Kidney (tissue), 14 donors: Measurements from ENCODE around the gene BPIFA1. TPM values are rescaled to one million over a fixed set of nuclear protein-coding genes. Genes with fewer than 3 reads are reported as not detected.

Source experiments
- DNase-seq, 5 donors: peaks; one replicate each; pipeline ENCODE4 v3.0.0-alpha.2; 2013 to 2020
- FAIRE-seq: peaks from 2 replicates; lab custom pipeline; 2012; peaks lifted over from hg19 to GRCh38; lab: Jason Lieb, UNC
- H3K27ac ChIP-seq, 2 donors: one replicate each; pipeline ENCODE4 v1.7.0; 2013; ENCODE audit warnings: low read depth in 2 of 2, low read length in 2 of 2, inconsistent platforms in 1 of 2
- H3K27me3 ChIP-seq: one replicate; pipeline ENCODE4 v1.7.1; 2013; ENCODE audit warnings: low read length, inconsistent platforms; ENCODE audit not compliant: control insufficient read depth, insufficient read depth
- H3K36me3 ChIP-seq, 3 donors: one replicate each; pipeline versions ENCODE4 v1.7.0 to v1.7.1; 2013; ENCODE audit warnings: low read length in 3 of 3, control low read depth in 1 of 3, inconsistent platforms in 1 of 3; ENCODE audit not compliant: insufficient read depth in 3 of 3, control insufficient read depth in 2 of 3
- H3K4me1 ChIP-seq, 3 donors: one replicate each; pipeline versions ENCODE4 v1.7.0 to v1.7.1; 2013; ENCODE audit warnings: low read length in 3 of 3, inconsistent platforms in 1 of 3, low read depth in 1 of 3; ENCODE audit not compliant: control insufficient read depth in 2 of 3, insufficient read depth in 2 of 3
- H3K4me3 ChIP-seq, 3 donors: one replicate each; pipeline versions ENCODE4 v1.7.0 to v1.8.1; 2013; ENCODE audit warnings: low read length in 3 of 3, control low read depth in 1 of 3, inconsistent platforms in 1 of 3
- H3K9ac ChIP-seq, 3 donors: one replicate each; pipeline versions ENCODE4 v1.7.0 to v1.7.1; 2013; ENCODE audit warnings: low read length in 3 of 3, control low read depth in 1 of 3, inconsistent platforms in 1 of 3
- H3K9me3 ChIP-seq, 3 donors: one replicate each; pipeline versions ENCODE4 v1.7.0 to v1.7.1; 2013; ENCODE audit warnings: low read length in 3 of 3, control low read depth in 1 of 3, inconsistent platforms in 1 of 3; ENCODE audit not compliant: control insufficient read depth in 2 of 3, insufficient read depth in 1 of 3
- intact Hi-C: fragments of 100-400 bp; cut with DNase I; formaldehyde crosslinking; loops from one replicate; pipeline ENCODE4 v1.11.1; 2022
- polyA plus RNA-seq: library from polyadenylated mRNA; stranded (reverse); fragments of 350-450 nt; fragmentation: Illumina TruSeq; extraction: RNeasy Lipid Tissue Mini Kit (QIAGEN cat#74804); gene quantifications from one replicate; pipeline ENCODE4 v1.2.3, GENCODE V29; 2014; ENCODE audit warnings: low read depth, low replicate concordance; ENCODE audit not compliant: insufficient read depth
- total RNA-seq: library from RNA; stranded (reverse); fragmentation: NEBNext Ultra II Directional; extraction: Animal tissue kit (Norgen Biotek cat#: 25700); gene quantifications from one replicate; pipeline ENCODE4 v1.2.1, GENCODE V29; 2021
- TF ChIP-seq, protein P1 (sequence below): IDR thresholded peaks from 3 replicates; pipeline ENCODE4 v1.5.1; 2012; ENCODE audit warnings: mild to moderate bottlenecking, moderate library complexity, borderline replicate concordance; ENCODE audit not compliant: insufficient read depth; ENCODE audit errors: extremely low read depth
- donor health status: control.
- donor health status: control.
- donor health status: control.
- donor health status: control.
- donor health status: control.
- donor health status: DM: yes; HTN: yes; CAD: no.
- donor health status: Normal renal cell carcinoma (clear cell type).

The BPIFA1 gene
- total and polyA plus RNA-seq, 2 donors from 2014 or later: not detected

DNA sequence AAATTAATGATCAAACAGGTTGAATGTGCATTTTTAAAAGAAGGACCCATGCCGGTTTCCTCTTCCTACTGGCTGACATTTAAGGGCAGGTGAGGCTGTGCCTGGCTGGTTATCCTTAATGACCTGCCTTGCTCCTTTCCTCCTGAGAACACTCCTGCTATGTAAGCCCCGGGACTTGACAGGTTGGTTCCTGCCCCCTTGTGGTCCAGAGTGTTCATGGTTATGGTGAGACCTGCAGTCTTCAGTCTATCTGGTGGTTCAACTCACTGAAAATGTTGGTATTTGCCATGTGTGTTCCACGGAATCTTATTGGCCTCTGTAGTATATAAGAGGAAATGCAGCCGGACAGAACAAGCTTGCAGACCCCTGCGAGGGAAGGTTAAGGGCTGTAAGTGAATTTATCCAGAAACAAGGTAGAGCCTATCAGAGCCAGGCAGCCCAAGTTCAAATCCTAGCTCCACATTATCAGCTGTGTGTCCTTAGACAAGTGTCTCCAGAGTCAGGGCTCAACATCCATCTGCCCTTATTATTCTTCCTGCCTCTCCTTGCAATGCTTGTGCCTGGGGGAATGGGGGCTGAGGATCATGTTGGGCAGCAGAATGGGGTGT lies 23.9 kb upstream of the BPIFA1 start:
- peak in 4 of 5 donors; percentile 44 to 81 (median 60) for DNase-seq
- Histone ChIP-seq H3K4me3 (no peak overlapping the region), H3K4me1 (no peaks in the 10 kb centered on the region), H3K36me3 (no peaks in the 10 kb centered on the region), H3K27ac (no peak overlapping the region), H3K9me3 (no peaks in the 10 kb centered on the region), H3K27me3 (no peaks in the 10 kb centered on the region), H3K9ac (no peak overlapping the region)
- TF ChIP-seq, protein P1, sequence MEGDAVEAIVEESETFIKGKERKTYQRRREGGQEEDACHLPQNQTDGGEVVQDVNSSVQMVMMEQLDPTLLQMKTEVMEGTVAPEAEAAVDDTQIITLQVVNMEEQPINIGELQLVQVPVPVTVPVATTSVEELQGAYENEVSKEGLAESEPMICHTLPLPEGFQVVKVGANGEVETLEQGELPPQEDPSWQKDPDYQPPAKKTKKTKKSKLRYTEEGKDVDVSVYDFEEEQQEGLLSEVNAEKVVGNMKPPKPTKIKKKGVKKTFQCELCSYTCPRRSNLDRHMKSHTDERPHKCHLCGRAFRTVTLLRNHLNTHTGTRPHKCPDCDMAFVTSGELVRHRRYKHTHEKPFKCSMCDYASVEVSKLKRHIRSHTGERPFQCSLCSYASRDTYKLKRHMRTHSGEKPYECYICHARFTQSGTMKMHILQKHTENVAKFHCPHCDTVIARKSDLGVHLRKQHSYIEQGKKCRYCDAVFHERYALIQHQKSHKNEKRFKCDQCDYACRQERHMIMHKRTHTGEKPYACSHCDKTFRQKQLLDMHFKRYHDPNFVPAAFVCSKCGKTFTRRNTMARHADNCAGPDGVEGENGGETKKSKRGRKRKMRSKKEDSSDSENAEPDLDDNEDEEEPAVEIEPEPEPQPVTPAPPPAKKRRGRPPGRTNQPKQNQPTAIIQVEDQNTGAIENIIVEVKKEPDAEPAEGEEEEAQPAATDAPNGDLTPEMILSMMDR: peak; percentile 58
- no peak for FAIRE-seq
- intact Hi-C loops: no loop called here

DNA sequence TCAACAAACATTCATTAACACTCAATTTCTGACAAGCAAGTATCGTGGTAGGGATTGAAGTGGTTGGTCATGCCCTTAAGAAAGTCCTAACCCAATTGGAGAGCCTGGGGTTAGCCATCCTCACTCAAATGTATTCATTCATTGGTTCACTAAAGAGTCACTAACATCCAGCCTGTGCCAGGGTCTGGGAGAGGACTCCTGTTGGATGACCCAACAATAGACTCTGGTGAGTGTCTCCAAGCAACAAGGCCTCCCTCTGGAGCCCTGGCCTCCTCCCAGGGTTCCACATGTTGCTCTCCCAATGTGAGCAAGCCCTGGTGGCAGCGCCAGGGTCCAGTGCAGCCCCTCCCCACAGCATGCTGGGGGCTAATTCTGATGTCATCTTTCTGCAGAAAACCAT lies 18.7 kb upstream of the BPIFA1 start, which contains the start of gene BPIFA3:
Gene BPIFA3 (plus strand): TSS at position 301 of the 400 bp plus-strand sequence. CDS start 185 bp downstream, outside the sequence.
- Histone ChIP-seq H3K27me3 (no peaks in the 10 kb centered on the region), H3K9me3 (no peaks in the 10 kb centered on the region), H3K9ac (no peak within 1 kb of the TSS), H3K36me3 (no peaks in the 10 kb centered on the region), H3K27ac (no peak within 1 kb of the TSS), H3K4me1 (no peaks in the 10 kb centered on the region), H3K4me3 (no peak within 1 kb of the TSS)
- FAIRE-seq: no peak
- intact Hi-C loops: no loop called here
- TF ChIP-seq, protein P1: no peak
- no peak for DNase-seq

DNA sequence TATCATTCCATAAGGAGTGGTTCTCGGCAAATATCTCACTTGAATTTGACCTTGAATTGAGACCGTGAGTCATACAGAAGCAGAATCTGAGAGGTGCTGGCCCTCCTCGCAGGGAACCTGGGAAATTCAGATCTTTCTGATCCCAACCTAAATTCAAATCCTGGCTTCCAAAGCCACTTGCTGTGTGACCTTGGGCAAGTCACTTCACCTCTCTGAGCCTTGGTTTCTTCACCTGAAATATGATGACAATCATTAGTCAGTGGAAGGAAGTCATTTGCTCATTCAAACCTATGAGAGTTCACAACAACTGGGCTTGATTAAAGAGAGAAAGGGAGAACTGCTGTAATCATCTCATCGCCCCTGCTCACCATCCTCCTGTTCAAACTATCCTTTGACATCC lies 11.4 kb upstream of the BPIFA1 start:
- H3K36me3 ChIP-seq: no peaks in the 10 kb centered on the region
- intact Hi-C loops: no loop called here
- no peaks in the 10 kb centered on the region for H3K9me3 ChIP-seq
- no peaks in the 10 kb centered on the region for H3K4me1 ChIP-seq
- no peak overlapping the region for H3K27ac ChIP-seq
- TF ChIP-seq, protein P1: no peak
- DNase-seq (no peak), FAIRE-seq (no peak)
- no peak overlapping the region for H3K9ac ChIP-seq
- H3K4me3 ChIP-seq: no peak overlapping the region
- no peaks in the 10 kb centered on the region for H3K27me3 ChIP-seq
